Left lobe of liver (tissue), 2 donors: Measurements from ENCODE around the gene TNFSF15. TPM values are rescaled to one million over a fixed set of nuclear protein-coding genes. Genes with fewer than 3 reads are reported as not detected.
A peak's percentile ranks its signal among the peaks of the same experiment; 100 is the strongest.

Experiments
- ATAC-seq: fragments of 200-7000 bp; cut with Tn5 transposase; one replicate; pipeline ENCODE4 v1.9.1; 2020; ENCODE audit warnings: mild to moderate bottlenecking, moderate library complexity
- DNase-seq: peaks from one replicate; pipeline ENCODE4 v3.0.0-alpha.2; 2020; ENCODE audit warnings: low spot score
- total RNA-seq: library from RNA; stranded (reverse); gene quantifications from one replicate; pipeline ENCODE4 v1.2.1, GENCODE V29; 2021
- donor health status: DM: no; HTN: no; CAD: no; lungs with moderate emphysema.
- donor health status: DM: no; HTN: yes; CAD: no.

The TNFSF15 gene
- total RNA-seq, 1 donor from 2014 or later, result 0.05 TPM

GRCh38 chr9:114825126-114825795 lies 19.4 kb upstream of the TNFSF15 start:
- ATAC-seq (no peak), DNase-seq (no peak)

- DNase-seq (no peak), ATAC-seq (no peak)
Observed at GRCh38 chr9:114824110-114824509, 18.3 kb upstream of the TNFSF15 start.

- DNase-seq (no peak), ATAC-seq (no peak)
Observed at GRCh38 chr9:114823441-114823840, 17.6 kb upstream of the TNFSF15 start.

- DNase-seq, result no peak
- no peak for ATAC-seq
Observed at GRCh38 chr9:114822708-114823107, 16.9 kb upstream of the TNFSF15 start.

GRCh38 chr9:114820776-114821501 lies 15.1 kb upstream of the TNFSF15 start:
- no peak for DNase-seq
- ATAC-seq, result no peak

- ATAC-seq, result no peak
- DNase-seq, result no peak
Observed at GRCh38 chr9:114818178-114818577, 12.3 kb upstream of the TNFSF15 start.

- ATAC-seq (no peak), DNase-seq (no peak)
Observed at GRCh38 chr9:114813717-114814418, 8.0 kb upstream of the TNFSF15 start.

GRCh38 chr9:114811966-114812636 lies 6.3 kb upstream of the TNFSF15 start:
- DNase-seq (no peak), ATAC-seq (no peak)

GRCh38 chr9:114811301-114811700 lies 5.5 kb upstream of the TNFSF15 start:
- DNase-seq (no peak), ATAC-seq (no peak)

- ATAC-seq, result no peak
- no peak for DNase-seq
Observed at GRCh38 chr9:114810614-114811013, 4.8 kb upstream of the TNFSF15 start.

- ATAC-seq, result no peak
- no peak for DNase-seq
Observed at GRCh38 chr9:114806526-114806900, 674 bp upstream of the TNFSF15 start.

- ATAC-seq (peak; percentile 31), DNase-seq (no peak)
Observed at GRCh38 chr9:114804505-114804904, 1.3 kb downstream of the TNFSF15 start.

GRCh38 chr9:114803479-114804265 lies 2.2 kb downstream of the TNFSF15 start:
- ATAC-seq, result peak; percentile 58
- no peak for DNase-seq

GRCh38 chr9:114799925-114800324 lies 5.9 kb downstream of the TNFSF15 start:
- ATAC-seq, result no peak

GRCh38 chr9:114799441-114799840 lies 6.4 kb downstream of the TNFSF15 start:
- ATAC-seq (no peak), DNase-seq (no peak)

More at GRCh38 chr9:114799925-114800324, 5.9 kb downstream of the TNFSF15 start:
- DNase-seq, result no peak

GRCh38 chr9:114798780-114799427 lies 6.9 kb downstream of the TNFSF15 start:
- no peak for DNase-seq
- no peak for ATAC-seq

GRCh38 chr9:114798101-114798500 lies 7.7 kb downstream of the TNFSF15 start:
- no peak for DNase-seq
- no peak for ATAC-seq

GRCh38 chr9:114792396-114792795 lies 13.4 kb downstream of the TNFSF15 start:
- DNase-seq (no peak), ATAC-seq (no peak)

GRCh38 chr9:114791736-114792135 lies 14.1 kb downstream of the TNFSF15 start:
- ATAC-seq, result no peak
- DNase-seq, result no peak

- DNase-seq, result no peak
- no peak for ATAC-seq
Observed at GRCh38 chr9:114791312-114791711, 14.5 kb downstream of the TNFSF15 start.
